ENCODE data around the gene GPAM.
"Not testable (repeated sequence)": the region's sequence is repeated elsewhere in the genome, so short reads cannot be mapped to it uniquely, and the experiment has no call there.

Gene GPAM

DNA sequence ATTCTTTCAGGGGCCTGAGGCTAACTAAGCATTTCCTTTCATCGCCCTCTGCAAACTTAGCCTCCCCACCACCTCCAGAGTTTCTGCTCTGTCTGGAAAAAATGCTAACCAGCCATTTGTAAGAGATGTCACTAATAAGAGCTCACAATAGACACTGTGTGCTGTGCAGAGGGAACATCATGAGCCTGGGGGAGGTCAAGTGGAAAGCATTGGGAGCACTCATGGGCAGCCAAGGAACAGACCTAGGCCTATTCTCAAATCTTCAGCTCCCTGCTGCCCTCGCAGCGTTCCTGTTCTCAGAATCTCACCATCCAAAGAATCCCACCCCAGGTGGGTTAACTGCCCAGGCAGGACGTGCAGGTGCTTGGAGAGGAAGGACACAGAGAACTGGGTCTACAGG lies 27.1 kb upstream of the GPAM start:
- Mint-ChIP-seq H3K4me3 (no peak overlapping the region), H3K27me3 (peaks cover 55 to 61% of the 10 kb centered on the region in 2 donors), H3K4me1 (ENCODE audit: low read depth in 2 of 2) (no peaks in the 10 kb centered on the region), H3K36me3 (ENCODE audit: insufficient read depth) (no peaks in the 10 kb centered on the region), H3K9me3 (no peaks in the 10 kb centered on the region), H3K27ac (no peak overlapping the region)
- DNase-seq (no peak), ATAC-seq (replicated peaks) (no peak)

DNA sequence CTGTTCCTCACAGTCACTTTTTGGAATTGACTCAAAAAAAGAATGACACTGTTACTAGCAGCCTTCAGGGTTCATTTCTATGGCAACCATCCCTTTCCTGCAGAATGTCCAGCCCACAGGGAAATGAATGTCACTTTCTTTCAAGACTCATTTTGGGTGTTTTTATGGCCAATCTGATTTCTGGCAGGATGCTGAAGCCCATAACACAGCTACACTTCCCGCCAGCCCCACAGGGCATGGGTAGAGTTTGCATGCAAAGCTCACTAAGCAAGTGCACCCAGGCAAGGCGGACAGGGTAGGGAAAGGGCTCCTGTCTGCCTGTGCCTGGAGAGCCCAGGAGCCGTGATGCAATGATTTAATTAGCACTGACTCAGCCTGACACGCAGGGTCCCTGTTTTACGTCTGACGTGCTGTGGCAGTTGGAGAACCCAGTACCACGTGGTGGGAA lies 26.1 kb upstream of the GPAM start:
- DNase-seq (no peak), ATAC-seq (replicated peaks) (no peak)
- no peaks in the 10 kb centered on the region for H3K9me3 Mint-ChIP-seq
- H3K4me1 Mint-ChIP-seq (ENCODE audit: low read depth in 2 of 2) = no peaks in the 10 kb centered on the region
- no peak overlapping the region for H3K4me3 Mint-ChIP-seq
- H3K27ac Mint-ChIP-seq = no peak overlapping the region
- no peaks in the 10 kb centered on the region for H3K36me3 Mint-ChIP-seq (ENCODE audit: insufficient read depth)
- H3K27me3 Mint-ChIP-seq = peaks cover 50 to 61% of the 10 kb centered on the region in 2 donors

- ATAC-seq (replicated peaks) (no peak), DNase-seq (no peak)
- Mint-ChIP-seq H3K9me3 (no peaks in the 10 kb centered on the region), H3K27ac (no peak overlapping the region), H3K27me3 (peaks cover 49 to 67% of the 10 kb centered on the region in 2 donors), H3K4me1 (ENCODE audit: low read depth in 2 of 2) (no peaks in the 10 kb centered on the region), H3K36me3 (ENCODE audit: insufficient read depth) (no peaks in the 10 kb centered on the region), H3K4me3 (no peak overlapping the region)
These were observed 25.4 kb upstream of the GPAM start for GRCh38 chr10:112208997-112209396.

GRCh38 chr10:112208292-112208691 lies 24.7 kb upstream of the GPAM start:
- Mint-ChIP-seq H3K27ac (no peak overlapping the region), H3K4me3 (no peak overlapping the region), H3K27me3 (peaks cover 49 to 67% of the 10 kb centered on the region in 2 donors), H3K9me3 (no peaks in the 10 kb centered on the region), H3K4me1 (ENCODE audit: low read depth in 2 of 2) (no peaks in the 10 kb centered on the region), H3K36me3 (ENCODE audit: insufficient read depth) (no peaks in the 10 kb centered on the region)
- ATAC-seq (replicated peaks) = no peak
- DNase-seq = no peak

DNA sequence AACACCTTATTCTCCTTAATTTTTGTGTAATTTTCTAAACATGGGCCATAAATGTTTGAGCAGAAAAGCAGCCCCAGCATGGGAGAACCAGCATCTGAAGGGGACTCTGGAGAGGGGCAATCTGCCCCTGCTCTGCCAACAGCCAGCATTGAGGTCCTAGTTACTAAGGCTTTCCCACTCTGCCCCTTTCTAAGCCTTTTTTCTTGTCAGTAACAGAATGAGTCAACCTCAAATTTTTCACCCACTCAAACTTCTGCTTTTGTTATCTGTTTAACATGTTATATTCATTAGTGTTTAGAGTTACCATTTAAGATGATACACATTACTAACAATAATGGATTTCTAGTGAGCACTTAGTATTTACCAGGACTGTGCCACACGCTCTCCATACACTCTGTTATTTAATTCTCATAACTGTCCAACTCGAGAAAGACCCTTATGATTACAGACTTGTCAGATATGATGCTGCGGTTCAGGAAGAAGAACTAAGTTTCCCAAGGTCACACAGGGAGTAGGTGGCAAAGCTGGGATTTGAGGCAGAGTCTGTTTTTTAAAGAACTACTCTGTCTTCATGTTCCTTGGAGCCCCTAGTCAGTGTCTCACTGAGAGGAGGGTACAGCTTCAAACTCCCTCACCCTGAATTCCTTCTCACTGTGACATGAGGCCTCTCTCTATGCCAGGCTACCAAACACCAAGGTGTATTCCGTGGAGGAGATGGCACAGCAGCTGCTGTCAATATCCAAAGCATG lies 19.9 kb upstream of the GPAM start:
- H3K4me1 Mint-ChIP-seq (ENCODE audit: low read depth in 2 of 2) = no peaks in the 10 kb centered on the region
- peaks cover 52 to 53% of the 10 kb centered on the region in 2 donors for H3K27me3 Mint-ChIP-seq
- no peak for DNase-seq
- no peak overlapping the region for H3K27ac Mint-ChIP-seq
- no peak overlapping the region for H3K4me3 Mint-ChIP-seq
- no peak for ATAC-seq (replicated peaks)
- no peaks in the 10 kb centered on the region for H3K9me3 Mint-ChIP-seq
- no peaks in the 10 kb centered on the region for H3K36me3 Mint-ChIP-seq (ENCODE audit: insufficient read depth)

- ATAC-seq (replicated peaks) (no peak), DNase-seq (no peak)
- no peak overlapping the region for H3K4me3 Mint-ChIP-seq
These were observed 19.1 kb upstream of the GPAM start for GRCh38 chr10:112202561-112203241.

DNA sequence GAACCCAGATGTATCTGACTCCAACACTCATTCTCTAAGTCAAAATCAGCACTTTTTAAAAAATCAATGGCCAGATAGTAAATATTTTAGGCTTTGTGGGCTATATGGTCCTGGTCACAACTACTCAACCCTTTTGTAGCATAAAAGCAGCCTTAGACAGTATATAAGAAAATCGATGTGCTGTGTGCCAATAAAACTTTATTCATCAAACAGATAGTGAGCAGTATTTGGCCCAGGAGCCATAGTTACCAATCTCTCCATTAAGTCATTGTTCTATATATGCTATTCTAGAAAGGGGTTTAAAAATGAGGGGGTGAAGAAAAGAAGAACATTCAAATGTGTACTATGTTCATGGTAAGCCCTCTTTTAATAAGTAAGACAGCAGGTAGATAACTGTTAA lies 18.5 kb upstream of the GPAM start:
- ATAC-seq (replicated peaks) (no peak), DNase-seq (no peak)
- Mint-ChIP-seq H3K9me3 (no peaks in the 10 kb centered on the region), H3K4me3 (no peak overlapping the region), H3K27me3 (peaks cover 42 to 45% of the 10 kb centered on the region in 2 donors), H3K27ac (no peak overlapping the region), H3K4me1 (ENCODE audit: low read depth in 2 of 2) (no peaks in the 10 kb centered on the region), H3K36me3 (ENCODE audit: insufficient read depth) (no peaks in the 10 kb centered on the region)

More at GRCh38 chr10:112202561-112203241, 19.1 kb upstream of the GPAM start:
- H3K4me1 Mint-ChIP-seq (ENCODE audit: low read depth in 2 of 2) = no peaks in the 10 kb centered on the region
- peaks cover 45% of the 10 kb centered on the region in 2 donors for H3K27me3 Mint-ChIP-seq
- H3K27ac Mint-ChIP-seq = no peak overlapping the region
- H3K9me3 Mint-ChIP-seq = no peaks in the 10 kb centered on the region
- no peaks in the 10 kb centered on the region for H3K36me3 Mint-ChIP-seq (ENCODE audit: insufficient read depth)

- Mint-ChIP-seq H3K4me1 (ENCODE audit: low read depth in 2 of 2) (no peaks in the 10 kb centered on the region), H3K4me3 (no peak overlapping the region), H3K27ac (no peak overlapping the region), H3K27me3 (peaks cover 39 to 45% of the 10 kb centered on the region in 2 donors), H3K9me3 (no peaks in the 10 kb centered on the region), H3K36me3 (ENCODE audit: insufficient read depth) (no peaks in the 10 kb centered on the region)
- ATAC-seq (replicated peaks) (no peak), DNase-seq (no peak)
These were observed 17.8 kb upstream of the GPAM start for GRCh38 chr10:112201334-112201733.

GRCh38 chr10:112200259-112200658 lies 16.7 kb upstream of the GPAM start:
- not testable (repeated sequence) for H3K27ac Mint-ChIP-seq; ATAC-seq (replicated peaks); H3K9me3 Mint-ChIP-seq; H3K4me1 Mint-ChIP-seq (ENCODE audit: low read depth in 2 of 2); H3K36me3 Mint-ChIP-seq (ENCODE audit: insufficient read depth); H3K4me3 Mint-ChIP-seq; DNase-seq
- peaks cover 39 to 45% of the 10 kb centered on the region in 2 donors for H3K27me3 Mint-ChIP-seq

DNA sequence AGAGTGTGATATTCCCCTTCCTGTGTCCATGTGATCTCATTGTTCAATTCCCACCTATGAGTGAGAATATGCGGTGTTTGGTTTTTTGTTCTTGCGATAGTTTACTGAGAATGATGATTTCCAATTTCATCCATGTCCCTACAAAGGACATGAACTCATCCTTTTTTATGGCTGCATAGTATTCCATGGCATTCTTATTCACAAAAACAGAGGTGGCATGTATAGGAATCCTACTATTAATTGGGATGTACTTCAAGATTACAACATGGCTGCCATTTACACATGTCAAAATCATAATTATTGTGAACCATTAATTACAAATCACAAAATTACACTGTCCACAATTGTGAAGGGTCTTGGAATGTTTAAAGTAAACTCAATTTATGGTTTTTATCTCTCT lies 14.1 kb upstream of the GPAM start:
- H3K4me1 Mint-ChIP-seq (ENCODE audit: low read depth in 2 of 2); H3K4me3 Mint-ChIP-seq; H3K9me3 Mint-ChIP-seq; DNase-seq; H3K36me3 Mint-ChIP-seq (ENCODE audit: insufficient read depth); H3K27ac Mint-ChIP-seq; ATAC-seq (replicated peaks): not testable (repeated sequence)
- peaks cover 26 to 27% of the 10 kb centered on the region in 2 donors for H3K27me3 Mint-ChIP-seq

DNA sequence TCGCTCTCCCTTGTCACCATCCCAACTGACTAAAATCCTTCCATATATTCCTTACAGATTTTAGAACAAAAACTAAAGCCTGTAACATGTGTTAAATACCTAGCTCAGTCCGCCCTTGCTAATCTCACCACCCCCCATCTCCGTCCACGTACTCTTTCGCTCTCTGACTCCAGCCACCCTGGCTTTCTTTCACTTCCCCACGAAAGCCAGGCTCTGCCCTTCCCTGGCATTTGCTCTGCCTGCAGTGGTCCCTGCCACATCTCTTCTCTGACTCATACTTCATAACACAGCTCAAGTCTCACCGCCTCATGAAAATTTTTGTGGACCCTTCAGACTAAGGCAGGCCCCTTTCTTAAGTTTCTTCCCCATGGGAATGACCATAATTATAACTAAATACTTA lies 11.7 kb upstream of the GPAM start:
- Mint-ChIP-seq H3K9me3 (no peaks in the 10 kb centered on the region), H3K27me3 (peaks cover 9 to 21% of the 10 kb centered on the region in 2 donors), H3K27ac (no peak overlapping the region), H3K36me3 (ENCODE audit: insufficient read depth) (no peaks in the 10 kb centered on the region), H3K4me1 (ENCODE audit: low read depth in 2 of 2) (no peaks in the 10 kb centered on the region), H3K4me3 (no peak overlapping the region)
- no peak for DNase-seq
- no peak for ATAC-seq (replicated peaks)

DNA sequence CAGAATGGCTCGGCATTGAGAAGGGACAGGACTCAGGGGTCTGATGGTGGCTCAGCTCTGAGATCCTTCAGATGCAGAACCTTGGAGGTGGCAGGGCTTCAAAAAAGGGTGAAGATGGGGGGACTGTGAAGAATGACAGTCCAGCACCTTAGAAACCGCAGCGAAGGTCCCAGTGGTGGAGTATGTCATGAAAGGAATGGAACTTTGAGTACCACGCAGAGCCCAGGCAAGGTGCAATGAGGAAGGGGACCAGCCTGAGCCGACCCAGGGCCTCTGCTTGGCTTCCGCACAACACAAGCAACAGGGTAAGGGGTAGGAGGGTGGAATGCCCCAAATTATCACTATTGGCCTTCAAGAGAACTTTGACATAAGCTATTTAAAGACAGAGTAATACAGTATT lies 8.2 kb upstream of the GPAM start:
- H3K4me1 Mint-ChIP-seq (ENCODE audit: low read depth in 2 of 2) = no peaks in the 10 kb centered on the region
- no peaks in the 10 kb centered on the region for H3K9me3 Mint-ChIP-seq
- ATAC-seq (replicated peaks) = no peak
- H3K27me3 Mint-ChIP-seq = peaks cover 7 to 21% of the 10 kb centered on the region in 2 donors
- DNase-seq = no peak
- no peak overlapping the region for H3K4me3 Mint-ChIP-seq
- H3K27ac Mint-ChIP-seq = no peak overlapping the region
- no peaks in the 10 kb centered on the region for H3K36me3 Mint-ChIP-seq (ENCODE audit: insufficient read depth)

DNA sequence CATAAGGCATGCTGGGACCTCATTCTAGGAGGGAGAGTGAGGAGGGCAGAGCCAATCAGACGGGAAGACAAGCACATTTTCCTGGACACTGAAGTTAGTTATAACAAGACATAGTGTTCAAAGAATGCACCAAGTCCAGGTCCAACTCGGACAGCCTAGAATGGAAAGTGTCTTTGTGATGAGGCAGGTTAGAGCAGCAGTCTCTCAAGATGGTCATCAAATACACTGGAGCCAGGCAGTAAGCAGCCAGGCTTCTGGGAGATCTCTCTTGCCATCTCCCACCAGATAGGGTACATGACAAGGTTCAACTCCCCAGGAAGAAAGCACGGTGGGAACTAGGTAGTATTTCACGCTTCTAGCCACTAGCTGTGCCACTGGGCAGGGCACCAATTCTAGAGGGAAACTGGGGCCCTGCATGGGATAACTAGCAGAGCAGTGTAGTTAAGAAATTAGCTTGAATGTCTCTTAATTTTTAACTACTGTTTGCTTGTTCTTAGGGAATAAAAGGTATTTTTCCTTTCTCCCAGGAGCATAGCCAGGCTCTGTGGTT lies 7.6 kb upstream of the GPAM start:
- no peak for DNase-seq

DNA sequence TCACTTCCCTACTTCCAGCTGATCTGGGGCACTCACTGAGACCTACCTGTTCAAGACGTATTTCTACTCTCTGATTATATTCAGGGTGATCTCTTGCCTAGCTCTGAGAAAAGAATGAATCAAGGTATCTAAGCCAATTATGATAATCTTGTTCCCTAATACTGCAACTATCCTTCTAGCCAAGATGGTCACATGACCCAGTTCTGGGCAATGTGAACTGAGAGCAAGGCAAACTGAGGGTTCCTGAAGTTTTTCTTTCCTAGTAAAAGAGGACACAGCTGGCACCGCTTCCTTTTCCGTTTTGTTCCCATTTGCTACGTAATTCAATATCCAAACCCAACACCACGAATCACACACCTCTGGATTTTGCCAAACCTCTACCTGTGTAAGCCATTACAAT lies 5.9 kb upstream of the GPAM start:
- H3K9me3 Mint-ChIP-seq = peaks cover 0 to 7% of the 10 kb centered on the region in 2 donors
- H3K4me3 Mint-ChIP-seq = no peak overlapping the region

More for the DNA sequence above, 7.6 kb upstream of the GPAM start:
- Mint-ChIP-seq H3K9me3 (no peaks in the 10 kb centered on the region), H3K36me3 (ENCODE audit: insufficient read depth) (no peaks in the 10 kb centered on the region), H3K27ac (no peak overlapping the region), H3K4me3 (no peak overlapping the region), H3K4me1 (ENCODE audit: low read depth in 2 of 2) (no peaks in the 10 kb centered on the region), H3K27me3 (peaks cover 7 to 21% of the 10 kb centered on the region in 2 donors)
- no peak for ATAC-seq (replicated peaks)

More for the DNA sequence above, 5.9 kb upstream of the GPAM start:
- Mint-ChIP-seq H3K4me1 (ENCODE audit: low read depth in 2 of 2) (peaks cover 5 to 13% of the 10 kb centered on the region in 2 donors), H3K27ac (no peak overlapping the region), H3K27me3 (peaks cover 7 to 21% of the 10 kb centered on the region in 2 donors), H3K36me3 (ENCODE audit: insufficient read depth) (no peaks in the 10 kb centered on the region)
- DNase-seq (no peak), ATAC-seq (replicated peaks) (no peak)

All from effector memory CD8-positive, alpha-beta T cell (primary cell).